Vagina (tissue), 2 donors: Measurements from ENCODE around the gene MSLN. TPM values are rescaled to one million over a fixed set of nuclear protein-coding genes. Genes with fewer than 3 reads are reported as not detected.

Experiments
- DNase-seq, 2 donors: peaks; one replicate each; pipeline ENCODE4 v3.0.0-alpha.2; 2017; ENCODE audit errors: extremely low spot score in 2 of 2
- H3K27ac ChIP-seq: fragments of 200-600 bp; sonication (generic); one replicate; pipeline ENCODE4 v1.5.1; 2019
- H3K27me3 ChIP-seq: fragments of 200-600 bp; sonication (generic); one replicate; pipeline ENCODE4 v1.5.1; 2019
- H3K36me3 ChIP-seq, 2 donors: fragments of 200-600 bp; sonication (generic); one replicate each; pipeline ENCODE4 v1.5.1; 2017 to 2019
- H3K4me1 ChIP-seq: fragments of 200-600 bp; sonication (generic); one replicate; pipeline ENCODE4 v1.5.1; 2019
- H3K4me3 ChIP-seq, 2 donors: fragments of 200-600 bp; sonication (generic); 1 replicate in 1 of 2; 2 replicates in 1 of 2; pipeline ENCODE4 v1.5.1; 2016 to 2019
- H3K9me3 ChIP-seq: fragments of 200-600 bp; sonication (generic); one replicate; pipeline ENCODE4 v1.5.1; 2019
- CTCF ChIP-seq, 3 experiments: fragments of 450-650 bp in 2 of 3; fragments of 200-600 bp in 1 of 3; sonication (generic) in 1 of 3; IDR thresholded peaks; one replicate each; pipeline ENCODE4 v1.5.1; 2017 to 2019; ENCODE audit warnings: antibody characterized with exemption in 3 of 3, mild to moderate bottlenecking in 2 of 3, moderate library complexity in 2 of 3
- POLR2A ChIP-seq, 2 donors: fragments of 450-650 bp; IDR thresholded peaks; one replicate each; pipeline ENCODE4 v1.6.1; 2017; ENCODE audit warnings: antibody characterized with exemption in 2 of 2, mild to moderate bottlenecking in 2 of 2, moderate library complexity in 2 of 2
- POLR2AphosphoS5 ChIP-seq, 2 donors: sonication (generic); formaldehyde crosslinking; IDR thresholded peaks; one replicate each; pipeline ENCODE4 v1.9.0; 2017; ENCODE audit warnings: antibody characterized with exemption in 2 of 2, mild to moderate bottlenecking in 2 of 2, low read depth in 1 of 2; ENCODE audit not compliant: insufficient read depth in 1 of 2
- intact Hi-C: fragments of 100-400 bp; cut with DNase I; formaldehyde crosslinking; loops from one replicate; pipeline ENCODE4 v1.15.1; 2023
- total RNA-seq: library from RNA; depleted of rRNA; stranded (reverse); fragments of >200 nt; gene quantifications from one replicate; pipeline ENCODE4 v1.2.3, GENCODE V29; 2016

Gene MSLN
- total RNA-seq, 1 donor from 2014 or later: not detected

- Histone ChIP-seq H3K27ac (no peak overlapping the region), H3K4me1 (peaks cover 17% of the 10 kb centered on the region), H3K4me3 (no peak overlapping the region), H3K27me3 (no peaks in the 10 kb centered on the region), H3K9me3 (no peaks in the 10 kb centered on the region), H3K36me3 (no peaks in the 10 kb centered on the region)
- intact Hi-C loops: loop anchor here (10.0 kb wide), 1 partner anchor 341 kb away; no protein-coding TSS in a partner anchor
- DNase-seq: no peak
- TF ChIP-seq POLR2AphosphoS5 (IDR thresholded peaks at IDR 0.05; ENCODE audit: insufficient read depth in 1 of 2, low read depth in 1 of 2): no peak
These were observed 46.5 kb upstream of the MSLN start for GRCh38 chr16:714079-714478.

- peak within 1 kb of the TSS; percentile 58 to 65 for H3K4me3 ChIP-seq
- H3K9me3 ChIP-seq: no peaks in the 10 kb centered on the region
- peaks cover 18% of the 10 kb centered on the region for H3K4me1 ChIP-seq
- H3K36me3 ChIP-seq: no peaks in the 10 kb centered on the region
- TF ChIP-seq POLR2AphosphoS5 (IDR thresholded peaks at IDR 0.05; ENCODE audit: insufficient read depth in 1 of 2, low read depth in 1 of 2) (no peak), CTCF (IDR thresholded peaks at IDR 0.05) (no peak), POLR2A (IDR thresholded peaks at IDR 0.05) (no peak)
- H3K27ac ChIP-seq: no peak within 1 kb of the TSS
- H3K27me3 ChIP-seq: no peaks in the 10 kb centered on the region
- intact Hi-C loops: loop anchor here (10.0 kb wide), 1 partner anchor 340 kb away; no protein-coding TSS in a partner anchor
- DNase-seq: no peak
These were observed 45.7 kb upstream of the MSLN start, which contains the start of gene METRN for GRCh38 chr16:714558-715476. TSS of gene METRN (plus strand) at chr16:715118. CDS start at chr16:715290, 172 bp downstream.

- no peak for DNase-seq
- no peaks in the 10 kb centered on the region for H3K27me3 ChIP-seq
- H3K27ac ChIP-seq: no peak overlapping the region
- TF ChIP-seq POLR2AphosphoS5 (IDR thresholded peaks at IDR 0.05; ENCODE audit: insufficient read depth in 1 of 2, low read depth in 1 of 2) (no peak), CTCF (IDR thresholded peaks at IDR 0.05) (no peak), POLR2A (IDR thresholded peaks at IDR 0.05) (no peak)
- peak overlapping the region; percentile 58 to 65 for H3K4me3 ChIP-seq
- intact Hi-C loops: loop anchor here (10.0 kb wide), 1 partner anchor 339 kb away; no protein-coding TSS in a partner anchor
- H3K36me3 ChIP-seq: no peaks in the 10 kb centered on the region
- H3K9me3 ChIP-seq: no peaks in the 10 kb centered on the region
- peaks cover 26% of the 10 kb centered on the region for H3K4me1 ChIP-seq
These were observed 44.9 kb upstream of the MSLN start for GRCh38 chr16:715477-716199.

GRCh38 chr16:716200-716568 is 44.4 kb upstream of the MSLN start:
- Histone ChIP-seq H3K27me3 (no peaks in the 10 kb centered on the region), H3K4me1 (peaks cover 27% of the 10 kb centered on the region), H3K4me3 (peak overlapping the region; percentile 58 to 65), H3K27ac (no peak overlapping the region), H3K9me3 (no peaks in the 10 kb centered on the region), H3K36me3 (no peaks in the 10 kb centered on the region)
- no peak for DNase-seq
- intact Hi-C loops: loop anchor here (10.0 kb wide), 1 partner anchor 339 kb away; no protein-coding TSS in a partner anchor
- TF ChIP-seq POLR2AphosphoS5 (IDR thresholded peaks at IDR 0.05; ENCODE audit: insufficient read depth in 1 of 2, low read depth in 1 of 2): no peak
- no peak for TF ChIP-seq POLR2A (IDR thresholded peaks at IDR 0.05)
- no peak for TF ChIP-seq CTCF (IDR thresholded peaks at IDR 0.05)

- TF ChIP-seq POLR2A (IDR thresholded peaks at IDR 0.05) (no peak), POLR2AphosphoS5 (IDR thresholded peaks at IDR 0.05; ENCODE audit: insufficient read depth in 1 of 2, low read depth in 1 of 2) (no peak), CTCF (IDR thresholded peaks at IDR 0.05) (no peak)
- H3K4me1 ChIP-seq: peaks cover 32% of the 10 kb centered on the region
- no peak overlapping the region for H3K4me3 ChIP-seq
- no peak for DNase-seq
- no peaks in the 10 kb centered on the region for H3K9me3 ChIP-seq
- intact Hi-C loops: loop anchor here (10.0 kb wide), 1 partner anchor 338 kb away; no protein-coding TSS in a partner anchor
- H3K27ac ChIP-seq: no peak overlapping the region
- no peaks in the 10 kb centered on the region for H3K36me3 ChIP-seq
- no peaks in the 10 kb centered on the region for H3K27me3 ChIP-seq
These were observed 43.7 kb upstream of the MSLN start for GRCh38 chr16:716768-717325.
